Measurements from ENCODE around the gene PHLPP1.
"Not testable (repeated sequence)": the region's sequence is repeated elsewhere in the genome, so short reads cannot be mapped to it uniquely, and the experiment has no call there.

PHLPP1 gene

GRCh38 chr18:62715436-62715758, at the start of gene PHLPP1:
TSS of gene PHLPP1 (plus strand) at chr18:62715541. CDS start at chr18:62715684, 143 bp downstream.
- no peak for DNase-seq

GRCh38 chr18:62669225-62669624, 46.1 kb upstream of the PHLPP1 start:
- DNase-seq: no peak

GRCh38 chr18:62670573-62670972, 44.8 kb upstream of the PHLPP1 start:
- DNase-seq: no peak

- DNase-seq: no peak
Observed at GRCh38 chr18:62672600-62672999, 42.7 kb upstream of the PHLPP1 start.

- DNase-seq: no peak
Observed at GRCh38 chr18:62678847-62679485, 36.4 kb upstream of the PHLPP1 start.

- DNase-seq: no peak
Observed at GRCh38 chr18:62682371-62682770, 33.0 kb upstream of the PHLPP1 start.

- DNase-seq: no peak
Observed at GRCh38 chr18:62683935-62684334, 31.4 kb upstream of the PHLPP1 start.

GRCh38 chr18:62688743-62689317, 26.5 kb upstream of the PHLPP1 start:
- DNase-seq: no peak

GRCh38 chr18:62690236-62690815, 25.0 kb upstream of the PHLPP1 start:
- DNase-seq: no peak

GRCh38 chr18:62693659-62694058, 21.7 kb upstream of the PHLPP1 start:
- no peak for DNase-seq

GRCh38 chr18:62697636-62698035, 17.7 kb upstream of the PHLPP1 start:
- no peak for DNase-seq

GRCh38 chr18:62702259-62702658, 13.1 kb upstream of the PHLPP1 start:
- DNase-seq: no peak

- not testable (repeated sequence) for DNase-seq
Observed at GRCh38 chr18:62706879-62707278, 8.5 kb upstream of the PHLPP1 start.

GRCh38 chr18:62709908-62710307, 5.4 kb upstream of the PHLPP1 start:
- DNase-seq: not testable (repeated sequence)

- no peak for DNase-seq
Observed at GRCh38 chr18:62710417-62710816, 4.9 kb upstream of the PHLPP1 start.

- DNase-seq: no peak
Observed at GRCh38 chr18:62711781-62712180, 3.6 kb upstream of the PHLPP1 start.

- no peak for DNase-seq
Observed at GRCh38 chr18:62713651-62714247, 1.6 kb upstream of the PHLPP1 start.

- peak; percentile 90 for DNase-seq
Observed at GRCh38 chr18:62714671-62715435, 488 bp upstream of the PHLPP1 start.

- peak; percentile 65 for DNase-seq
Observed at GRCh38 chr18:62715759-62716615, 646 bp downstream of the PHLPP1 start.

- DNase-seq: peak; percentile 31
Observed at GRCh38 chr18:62716619-62717168, 1.4 kb downstream of the PHLPP1 start.

- DNase-seq: peak; percentile 46
Observed at GRCh38 chr18:62717169-62717924, 2.0 kb downstream of the PHLPP1 start.
